Esophagus squamous epithelium (tissue), 4 donors: ENCODE results near the gene KCNJ6.

Source experiments
- POLR2A ChIP-seq, 4 donors: fragments of 450-650 bp; IDR thresholded peaks; one replicate each; pipeline ENCODE4 v1.6.1; 2017; ENCODE audit warnings: antibody characterized with exemption in 4 of 4, mild to moderate bottlenecking in 4 of 4, moderate library complexity in 3 of 4
- TF ChIP-seq, protein P1 (sequence below), 6 experiments: fragments of 450-650 bp in 4 of 6; fragments of 200-600 bp in 2 of 6; sonication (generic) in 2 of 6; IDR thresholded peaks; one replicate each; pipeline ENCODE4 v1.5.1; 2016 to 2019; ENCODE audit warnings: antibody characterized with exemption in 6 of 6, mild to moderate bottlenecking in 4 of 6, moderate library complexity in 4 of 6

DNA sequence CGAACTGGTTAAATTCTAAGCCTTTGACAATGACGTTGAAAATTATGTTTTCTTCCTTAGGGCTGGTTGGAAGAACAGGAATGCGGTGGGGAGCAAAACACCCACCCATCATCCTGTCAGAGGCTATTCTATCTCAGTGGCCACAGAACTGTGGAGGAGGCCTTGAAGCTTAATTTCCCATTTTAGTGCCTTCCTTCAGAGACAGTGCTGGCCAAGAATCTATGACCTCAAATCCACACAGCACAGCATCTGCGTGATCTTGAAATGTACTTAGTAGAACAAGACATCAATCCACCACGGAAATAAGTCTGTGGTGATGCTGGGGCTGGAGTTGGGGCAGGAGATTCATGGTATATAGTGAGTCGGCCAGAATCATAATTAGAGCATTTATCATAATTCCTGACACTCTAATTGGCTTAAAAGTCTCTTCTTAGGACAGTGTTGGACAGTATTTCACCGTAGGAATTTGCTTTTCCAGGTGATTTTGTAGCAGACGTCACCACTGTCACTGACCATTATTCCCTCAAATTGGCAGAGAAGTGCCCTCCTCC, 113.1 kb downstream of the KCNJ6 start:
- TF ChIP-seq, protein P1, sequence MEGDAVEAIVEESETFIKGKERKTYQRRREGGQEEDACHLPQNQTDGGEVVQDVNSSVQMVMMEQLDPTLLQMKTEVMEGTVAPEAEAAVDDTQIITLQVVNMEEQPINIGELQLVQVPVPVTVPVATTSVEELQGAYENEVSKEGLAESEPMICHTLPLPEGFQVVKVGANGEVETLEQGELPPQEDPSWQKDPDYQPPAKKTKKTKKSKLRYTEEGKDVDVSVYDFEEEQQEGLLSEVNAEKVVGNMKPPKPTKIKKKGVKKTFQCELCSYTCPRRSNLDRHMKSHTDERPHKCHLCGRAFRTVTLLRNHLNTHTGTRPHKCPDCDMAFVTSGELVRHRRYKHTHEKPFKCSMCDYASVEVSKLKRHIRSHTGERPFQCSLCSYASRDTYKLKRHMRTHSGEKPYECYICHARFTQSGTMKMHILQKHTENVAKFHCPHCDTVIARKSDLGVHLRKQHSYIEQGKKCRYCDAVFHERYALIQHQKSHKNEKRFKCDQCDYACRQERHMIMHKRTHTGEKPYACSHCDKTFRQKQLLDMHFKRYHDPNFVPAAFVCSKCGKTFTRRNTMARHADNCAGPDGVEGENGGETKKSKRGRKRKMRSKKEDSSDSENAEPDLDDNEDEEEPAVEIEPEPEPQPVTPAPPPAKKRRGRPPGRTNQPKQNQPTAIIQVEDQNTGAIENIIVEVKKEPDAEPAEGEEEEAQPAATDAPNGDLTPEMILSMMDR (IDR thresholded peaks at IDR 0.05) = no peak
- no peak for TF ChIP-seq POLR2A (IDR thresholded peaks at IDR 0.05)
